ENCODE results near the gene APMAP. TPM values are rescaled to one million over a fixed set of nuclear protein-coding genes. Genes with fewer than 3 reads are reported as not detected.

Gene APMAP
- total RNA-seq, 1 experiment from 2014 or later = 67.8 TPM

GRCh38 chr20:24960861-24961260 lies 31.7 kb downstream of the APMAP start:
- no peak overlapping the region for H2BK5ac ChIP-seq (ENCODE audit: insufficient read length, low read length)
- no peaks in the 10 kb centered on the region for H3K23me2 ChIP-seq (ENCODE audit: insufficient read length, low read depth, low read length, poor library complexity, severe bottlenecking)
- H3K9me3 ChIP-seq (ENCODE audit: control insufficient read depth, low read depth, low read length) = no peaks in the 10 kb centered on the region
- H3K56ac ChIP-seq (ENCODE audit: insufficient read length, low read depth, low read length) = no peak overlapping the region
- Mint-ChIP-seq H3K9me3 (no peaks in the 10 kb centered on the region; a peak in 1 of 5 replicates), H3K27ac (no peak overlapping the region), H3K4me1 (no peaks in the 10 kb centered on the region), H3K4me3 (no peak overlapping the region), H3K27me3 (ENCODE audit: low read depth) (no peaks in the 10 kb centered on the region), H3K36me3 (ENCODE audit: insufficient read depth in 1 of 3, low read depth in 3 of 3) (peaks cover 16 to 47% (median 27%) of the 10 kb centered on the region in 3 experiments; a peak in 6 of 7 replicates)
- H3K4me1 ChIP-seq (ENCODE audit: insufficient read depth, low read length) = no peaks in the 10 kb centered on the region
- no peak overlapping the region for H3K9ac ChIP-seq (ENCODE audit: extremely low read depth, insufficient read length, low read length)
- no peak overlapping the region for H2AK5ac ChIP-seq (ENCODE audit: insufficient read length, low read length)
- no CpG with 5 or more reads among the region's 2 CpGs for WGBS (ENCODE audit: extremely low coverage, insufficient read length, low lambda C conversion rate)
- H2AFZ ChIP-seq (ENCODE audit: low read length) = no peak overlapping the region
- no peaks in the 10 kb centered on the region for H3K79me1 ChIP-seq (ENCODE audit: insufficient read depth, low read depth, low read length, poor library complexity, severe bottlenecking)
- no peak overlapping the region for H3T11ph ChIP-seq (ENCODE audit: low read length)
- no peak overlapping the region for H2BK12ac ChIP-seq (ENCODE audit: insufficient read length, low read depth, low read length)
- H3K27ac ChIP-seq (ENCODE audit: insufficient read length, low read depth, low read length) = no peak overlapping the region
- H2BK120ac ChIP-seq (ENCODE audit: low read depth, low read length, poor library complexity, severe bottlenecking) = no peak overlapping the region
- H4K20me1 ChIP-seq (ENCODE audit: control insufficient read depth, insufficient read depth, insufficient read length) = no peaks in the 10 kb centered on the region
- no peak for TF ChIP-seq CTCF (conservative IDR thresholded peaks at IDR 0.05)
- no peak overlapping the region for H2BK15ac ChIP-seq (ENCODE audit: low read depth, low read length)
- no peak overlapping the region for H4K5ac ChIP-seq (ENCODE audit: insufficient read length, low read depth, low read length)
- no peak overlapping the region for H3K4me2 ChIP-seq (ENCODE audit: insufficient read depth, insufficient read length, low read length)
- no peak overlapping the region for H4K91ac ChIP-seq (ENCODE audit: insufficient read length, low read depth, low read length)
- no peak overlapping the region for H3K23ac ChIP-seq (ENCODE audit: insufficient read length, low read depth, low read length)
- no peak overlapping the region for H3K4ac ChIP-seq (ENCODE audit: low read depth, low read length)
- no peak overlapping the region for H4K8ac ChIP-seq (replicated peaks; ENCODE audit: insufficient read length, low read depth, low read length)
- H3K18ac ChIP-seq (ENCODE audit: insufficient read length, low read depth, low read length) = no peak overlapping the region
- no peak for DNase-seq
- H3K27me3 ChIP-seq (ENCODE audit: insufficient read depth, low read length) = no peaks in the 10 kb centered on the region
- H2BK20ac ChIP-seq (ENCODE audit: low read depth, low read length, poor library complexity, severe bottlenecking) = no peak overlapping the region
- no peaks in the 10 kb centered on the region for H3K79me2 ChIP-seq (ENCODE audit: insufficient read depth, low read length)
- H3K14ac ChIP-seq (ENCODE audit: insufficient read depth, low read length) = no peak overlapping the region
